K562 (cell line): ENCODE measurements around the gene LMCD1. TPM values are rescaled to one million over a fixed set of nuclear protein-coding genes. Genes with fewer than 3 reads are reported as not detected.

Experiments used
- ATAC-seq: fragments of 200-7000 bp; cut with Tn5 transposase; 3 replicates; pipeline ENCODE4 v1.9.1; 2020; ENCODE audit warnings: moderate library complexity
- BruUV-seq: library from RNA; stranded (reverse); fragments of 400-500 nt; replicated peaks from 2 replicates; lab custom pipeline; 2021; lab: Mats Ljungman, UMichigan
- CTCF ChIA-PET: fragments of 300-600 bp; formaldehyde crosslinking; extraction: SDS; loops from one replicate; lab custom pipeline; 2021; ENCODE audit warnings: low intra/inter-chr PET ratio; lab: Yijun Ruan, JAX
- POLR2A ChIA-PET: fragments of 300-600, 350-650 bp; sonication (Branson Sonifier 250); formaldehyde crosslinking; extraction: SDS; loops from one replicate; lab custom pipeline; 2021; ENCODE audit warnings: antibody characterized with exemption, inconsistent platforms; lab: Yijun Ruan, JAX
- DNase-seq, 4 experiments: peaks; one replicate each; pipeline versions ENCODE4 v3.0.0 to v3.0.0-alpha.2; 2011 to 2018; ENCODE audit warnings: low spot score in 3 of 4, mixed read lengths in 3 of 4; ENCODE audit errors: extremely low read depth in 1 of 4
- FAIRE-seq: peaks from 2 replicates; lab custom pipeline; 2011; peaks lifted over from hg19 to GRCh38; lab: Jason Lieb, UNC
- H2AFZ ChIP-seq: 2 replicates; pipeline ENCODE4 v1.6.0; 2011; ENCODE audit warnings: low read depth, low read length, control low read depth, inconsistent platforms
- H3K27ac ChIP-seq: fragments of 200-600 bp; 3 replicates; pipeline ENCODE4 v1.8.0; 2011; ENCODE audit warnings: low read depth, mild to moderate bottlenecking, control low read depth, inconsistent platforms, low read length, moderate library complexity, mixed read lengths; ENCODE audit errors: extremely low read depth
- H3K27me3 ChIP-seq, 2 experiments: fragments of 300-600 bp in 1 of 2; 2 replicates in 1 of 2; 3 replicates in 1 of 2; pipeline versions ENCODE4 v1.6.0 to v1.8.0; 2011; ENCODE audit warnings: inconsistent platforms in 2 of 2, low read length in 2 of 2, mild to moderate bottlenecking in 1 of 2, mixed read lengths in 1 of 2, moderate library complexity in 1 of 2; ENCODE audit not compliant: control insufficient read depth in 2 of 2, insufficient read depth in 2 of 2
- H3K36me3 ChIP-seq: fragments of 300-600 bp; 3 replicates; pipeline ENCODE4 v1.8.0; 2011; ENCODE audit warnings: mild to moderate bottlenecking, low read length, inconsistent platforms; ENCODE audit not compliant: control insufficient read depth, insufficient read depth
- H3K4me1 ChIP-seq, 2 experiments: fragments of 200-600 bp in 1 of 2; replicated peaks in 1 of 2; 2 replicates in 1 of 2; 3 replicates in 1 of 2; pipeline versions ENCODE4 v1.5.1 to v1.8.0; 2011; ENCODE audit warnings: inconsistent platforms in 2 of 2, low read length in 2 of 2, mild to moderate bottlenecking in 1 of 2, mixed read lengths in 1 of 2, moderate library complexity in 1 of 2; ENCODE audit not compliant: control insufficient read depth in 2 of 2, insufficient read depth in 2 of 2
- H3K4me2 ChIP-seq: 2 replicates; pipeline ENCODE4 v1.6.1; 2011; ENCODE audit warnings: low read length, control low read depth, inconsistent platforms, mixed read lengths; ENCODE audit not compliant: insufficient read depth
- H3K4me3 ChIP-seq: fragments of 200-600 bp; sonication (generic), shearing (Covaris generic); 2 replicates; pipeline ENCODE4 v1.5.1; 2016; ENCODE audit warnings: control low read depth, inconsistent platforms
- H3K79me2 ChIP-seq: fragments of 200-600 bp; 3 replicates; pipeline ENCODE4 v1.8.0; 2011; ENCODE audit warnings: low read length, inconsistent platforms; ENCODE audit not compliant: control insufficient read depth, insufficient read depth
- H3K9ac ChIP-seq, 2 experiments: 2 replicates each; pipeline versions ENCODE4 v1.6.0 to v1.6.1; 2011; ENCODE audit warnings: low read depth in 2 of 2, low read length in 2 of 2, control low read depth in 1 of 2, inconsistent platforms in 1 of 2, mild to moderate bottlenecking in 1 of 2, mixed read lengths in 1 of 2; ENCODE audit not compliant: insufficient read depth in 1 of 2
- H3K9me1 ChIP-seq: one replicate; pipeline ENCODE4 v1.6.0; 2011; ENCODE audit warnings: inconsistent platforms, mild to moderate bottlenecking, low read length, moderate library complexity; ENCODE audit not compliant: control insufficient read depth, insufficient read depth
- H3K9me3 ChIP-seq: replicated peaks from 2 replicates; pipeline ENCODE4 v1.5.1; 2011; ENCODE audit warnings: low read depth, low read length, inconsistent platforms; ENCODE audit not compliant: control insufficient read depth, insufficient read depth
- H4K20me1 ChIP-seq: replicated peaks from 2 replicates; pipeline ENCODE4 v1.6.1; 2011; ENCODE audit warnings: low read length, inconsistent platforms, mixed read lengths; ENCODE audit not compliant: control insufficient read depth, insufficient read depth
- ARID2 ChIP-seq: fragments of 450-650 bp; IDR thresholded peaks from 2 replicates; pipeline ENCODE4 v1.6.1; 2017; ENCODE audit warnings: antibody characterized with exemption, mild to moderate bottlenecking
- BRD4 ChIP-seq: fragments of 200-600 bp; sonication (generic); IDR thresholded peaks from 2 replicates; pipeline ENCODE4 v1.6.1; 2017; ENCODE audit warnings: inconsistent platforms
- EGR1 ChIP-seq: fragments of 450-650 bp; conservative IDR thresholded peaks from 2 replicates; pipeline ENCODE4 v1.6.1; 2017; ENCODE audit warnings: mild to moderate bottlenecking
- FOXJ2 ChIP-seq: fragments of 200-800 bp; sonication (Bioruptor generic); IDR thresholded peaks from 2 replicates; pipeline ENCODE4 v1.6.1; 2016; ENCODE audit warnings: missing genetic modification characterization, missing compliant biosample characterization
- GTF2A2 ChIP-seq: IDR thresholded peaks from 2 replicates; pipeline ENCODE4 v1.6.1; 2016; ENCODE audit warnings: mild to moderate bottlenecking, missing genetic modification characterization, missing compliant biosample characterization
- HDAC2 ChIP-seq: fragments of 450-650 bp; IDR thresholded peaks from 2 replicates; pipeline ENCODE4 v1.6.1; 2016; ENCODE audit warnings: mild to moderate bottlenecking
- HEY1 ChIP-seq: fragments of 250-450 bp; sonication (Bioruptor Pico); IDR thresholded peaks from 2 replicates; pipeline ENCODE4 v1.5.0; 2020; ENCODE audit warnings: mild to moderate bottlenecking, moderate library complexity, borderline replicate concordance
- HMG20B ChIP-seq: fragments of 250-450 bp; sonication (Bioruptor Pico); IDR thresholded peaks from 2 replicates; pipeline ENCODE4 v1.5.0; 2021; ENCODE audit warnings: mild to moderate bottlenecking
- HOXB6 ChIP-seq: fragments of 250-450 bp; sonication (Bioruptor Pico); IDR thresholded peaks from 2 replicates; pipeline ENCODE4 v1.5.1; 2022; ENCODE audit warnings: mild to moderate bottlenecking, borderline replicate concordance
- KDM1A ChIP-seq, 2 experiments: fragments of 450-650 bp; IDR thresholded peaks; 2 replicates each; pipeline ENCODE4 v1.6.1; 2016; ENCODE audit warnings: mild to moderate bottlenecking in 2 of 2
- MYBL2 ChIP-seq, 2 experiments: fragments of 450-650 bp in 1 of 2; sonication (generic) in 1 of 2; formaldehyde crosslinking in 1 of 2; IDR thresholded peaks; 2 replicates each; pipeline versions ENCODE4 v1.6.1 to v1.8.1; 2017 to 2022; ENCODE audit warnings: borderline replicate concordance in 1 of 2, inconsistent platforms in 1 of 2, low read depth in 1 of 2, mild to moderate bottlenecking in 1 of 2, missing genetic modification reagents in 1 of 2, moderate library complexity in 1 of 2
- NELFE ChIP-seq: IDR thresholded peaks from 2 replicates; pipeline ENCODE4 v1.6.1; 2011; ENCODE audit warnings: mild to moderate bottlenecking; ENCODE audit not compliant: insufficient read depth, insufficient read length
- PCBP2 ChIP-seq: fragments of 200-400 bp; formaldehyde crosslinking; IDR thresholded peaks from 2 replicates; pipeline ENCODE4 v1.6.1; 2018; ENCODE audit warnings: low read length, low read depth, mild to moderate bottlenecking, moderate library complexity; ENCODE audit not compliant: poor library complexity, severe bottlenecking
- RBM39 ChIP-seq: fragments of 200-400 bp; formaldehyde crosslinking; optimal IDR thresholded peaks from 2 replicates; pipeline ENCODE3; 2018; ENCODE audit warnings: low read depth, low read length
- SMAD1 ChIP-seq: fragments of 150-350 bp; IDR thresholded peaks from 2 replicates; pipeline ENCODE4 v1.6.1; 2014; ENCODE audit warnings: low read length, low read depth; ENCODE audit not compliant: partially characterized antibody
- TCF7 ChIP-seq: sonication (generic); IDR thresholded peaks from 2 replicates; pipeline ENCODE4 v1.6.1; 2016; ENCODE audit warnings: antibody characterized with exemption, borderline replicate concordance
- TOE1 ChIP-seq, 2 experiments: fragments of 450-650 bp in 1 of 2; sonication (generic) in 1 of 2; formaldehyde crosslinking in 1 of 2; IDR thresholded peaks; 2 replicates each; pipeline versions ENCODE4 v1.7.1 to v1.8.0; 2016 to 2022; ENCODE audit warnings: borderline replicate concordance in 2 of 2, mild to moderate bottlenecking in 2 of 2, antibody characterized with exemption in 1 of 2, inconsistent platforms in 1 of 2, low read depth in 1 of 2, missing genetic modification reagents in 1 of 2, moderate library complexity in 1 of 2
- U2AF2 ChIP-seq: fragments of 200-400 bp; formaldehyde crosslinking; optimal IDR thresholded peaks from 2 replicates; pipeline ENCODE3; 2017; ENCODE audit warnings: low read depth, mild to moderate bottlenecking, low read length
- ZNF133 ChIP-seq: fragments of 250-450 bp; sonication (Bioruptor Pico); IDR thresholded peaks from 2 replicates; pipeline ENCODE4 v1.4.0; 2020; ENCODE audit warnings: mild to moderate bottlenecking
- ZNF24 ChIP-seq: fragments of 450-650 bp; IDR thresholded peaks from 2 replicates; pipeline ENCODE4 v1.6.1; 2016
- WGBS: fragments of 100-300 bp; shearing (Covaris generic); methylation state at CpG from one replicate; pipeline ENCODE4 v1.1.6; 2016; ENCODE audit warnings: low coverage, mixed read lengths; ENCODE audit not compliant: insufficient coverage; ENCODE audit errors: missing lambda C conversion rate; 5-methylcytosine and 5-hydroxymethylcytosine counted together
- in situ Hi-C: fragments of 300-500 bp; cut with MboI; formaldehyde crosslinking; loops from 4 replicates; pipeline ENCODE4 v1.15.0; 2018; ENCODE audit warnings: inconsistent platforms, mixed read lengths
- intact Hi-C: fragments of 100-400 bp; cut with micrococcal nuclease; formaldehyde crosslinking; loops from 2 replicates; pipeline ENCODE4 v1.14.2; 2022
- polyA plus RNA-seq, 8 experiments: library from polyadenylated mRNA; depleted of rRNA in 4 of 8; stranded (reverse) in 5 of 8; unstranded in 3 of 8; fragments of >200 nt; fragmentation: Nextera tagmentation in 2 of 8; fragmentation: Illumina TruSeq in 1 of 8; extraction: Ambion mirVana in 2 of 8; extraction: Trizol in 1 of 8; gene quantifications; 2 replicates each; pipeline versions ENCODE4 v1.2.1 to v1.2.3, GENCODE V29; 2011 to 2014; ENCODE audit warnings: inconsistent platforms in 1 of 8, missing spikeins in 1 of 8
- total RNA-seq, 7 experiments: library from RNA; depleted of rRNA in 6 of 7; stranded (reverse); fragments of >200 nt in 6 of 7; fragmentation: Illumina TruSeq in 2 of 7; extraction: Trizol in 2 of 7; gene quantifications; 2 replicates each; pipeline versions ENCODE4 v1.2.1 to v1.2.3, GENCODE V29; 2011 to 2021; ENCODE audit warnings: low replicate concordance in 1 of 7

LMCD1 gene
- total and polyA plus RNA-seq, 9 of the 15 experiments (the other 6 are each of a cell fraction or from before 2014, with no cell fraction given): 0.60 TPM; not detected in 8

- BruUV-seq: no TSS peak
- no peak overlapping the region for H2AFZ ChIP-seq
Measured at GRCh38 chr3:8556473-8556869, 54.8 kb downstream of the LMCD1 start.

More at GRCh38 chr3:8556473-8556869, 54.8 kb downstream of the LMCD1 start:
- no peaks in the 10 kb centered on the region for H3K79me2 ChIP-seq
- H3K9me3 ChIP-seq: no peaks in the 10 kb centered on the region
- H3K4me2 ChIP-seq: no peak overlapping the region
- H3K27ac ChIP-seq: no peak overlapping the region
- H3K4me1 ChIP-seq: peaks cover 0 to 4% of the 10 kb centered on the region in 2 experiments; a peak in 2 of 5 replicates
- peaks cover 9 to 42% of the 10 kb centered on the region in 2 experiments; a peak in 4 of 5 replicates for H3K27me3 ChIP-seq
- DNase-seq: no peak
- 1% methylated on average over 5 of the region's 5 CpGs for WGBS
- no peaks in the 10 kb centered on the region for H3K9me1 ChIP-seq
- no peak overlapping the region for H3K9ac ChIP-seq
- no peak for FAIRE-seq
- no peak for ATAC-seq
- POLR2A ChIA-PET: interaction anchor here (0.6 to 1.0 kb wide), 2 partner anchors 10 to 20 kb away, joined by 4 read pairs; no protein-coding TSS in a partner anchor
- in situ Hi-C loops: no loop called here
- no peaks in the 10 kb centered on the region for H3K36me3 ChIP-seq
- H4K20me1 ChIP-seq: peaks cover 5% of the 10 kb centered on the region; the same call in 1 of the 2 replicates
- H3K4me3 ChIP-seq: no peak overlapping the region
- intact Hi-C loops: no loop called here
- CTCF ChIA-PET: no interaction called here
- TF ChIP-seq HDAC2 (no peak), MYBL2 (IDR thresholded peaks at IDR 0.05; ENCODE audit: low read depth) (no peak), MYBL2 (CRISPR knock-in tag; IDR thresholded peaks at IDR 0.05; ENCODE audit: borderline replicate concordance) (no peak), EGR1 (no peak), PCBP2 (no peak), BRD4 (no peak), RBM39 (no peak), HEY1 (no peak), SMAD1 (no peak), TCF7 (no peak), NELFE (no peak), KDM1A (IDR thresholded peaks at IDR 0.05) (no peak), ZNF133 (CRISPR knock-in tag) (no peak), HMG20B (CRISPR knock-in tag) (no peak), U2AF2 (no peak), ZNF24 (no peak), GTF2A2 (tag) (no peak), HOXB6 (CRISPR knock-in tag) (no peak), TOE1 (IDR thresholded peaks at IDR 0.05; ENCODE audit: borderline replicate concordance) (no peak), TOE1 (CRISPR knock-in tag; IDR thresholded peaks at IDR 0.05; ENCODE audit: borderline replicate concordance, low read depth) (no peak), FOXJ2 (tag) (no peak), ARID2 (no peak)
